GM23338 (cell line): ENCODE results near the gene NADK. TPM values are rescaled to one million over a fixed set of nuclear protein-coding genes. Genes with fewer than 3 reads are reported as not detected.

Experiments used
- ATAC-seq: fragments of 200-7000 bp; cut with Tn5 transposase; 3 replicates; pipeline ENCODE4 v1.9.1; 2020
- DNase-seq: peaks from one replicate; pipeline ENCODE4 v3.0.0-alpha.2; 2015; ENCODE audit warnings: low spot score
- H2AFZ ChIP-seq: fragments of 200-600 bp; sonication (generic); 2 replicates; pipeline ENCODE4 v1.8.0; 2016; ENCODE audit warnings: antibody characterized with exemption, mild to moderate bottlenecking, moderate library complexity
- H3F3A ChIP-seq: fragments of 200-600 bp; sonication (generic); replicated peaks from 2 replicates; pipeline ENCODE4 v1.8.0; 2017; ENCODE audit warnings: antibody characterized with exemption, mixed run types, low read depth
- H3K27ac ChIP-seq: fragments of 200-600 bp; sonication (generic); 2 replicates; pipeline ENCODE4 v1.6.1; 2016; ENCODE audit warnings: low read depth
- H3K27me3 ChIP-seq: fragments of 200-600 bp; sonication (generic); 2 replicates; pipeline ENCODE4 v1.8.0; 2016; ENCODE audit warnings: mild to moderate bottlenecking, mixed run types, moderate library complexity; ENCODE audit not compliant: insufficient read depth
- H3K36me3 ChIP-seq: fragments of 200-600 bp; sonication (generic); 2 replicates; pipeline ENCODE4 v1.8.0; 2016; ENCODE audit warnings: mild to moderate bottlenecking; ENCODE audit not compliant: insufficient read depth
- H3K4me1 ChIP-seq: fragments of 200-600 bp; sonication (generic); 2 replicates; pipeline ENCODE4 v1.8.0; 2016; ENCODE audit warnings: mild to moderate bottlenecking, moderate library complexity; ENCODE audit not compliant: insufficient read depth
- H3K4me2 ChIP-seq: fragments of 200-600 bp; sonication (generic); 2 replicates; pipeline ENCODE4 v1.7.1; 2017; ENCODE audit warnings: mixed run types
- H3K4me3 ChIP-seq: fragments of 200-600 bp; sonication (generic); 2 replicates; pipeline ENCODE4 v1.6.1; 2016; ENCODE audit warnings: mixed run types
- H3K79me2 ChIP-seq: fragments of 200-600 bp; sonication (generic); replicated peaks from 2 replicates; pipeline ENCODE4 v1.8.0; 2017; ENCODE audit warnings: mild to moderate bottlenecking; ENCODE audit not compliant: insufficient read depth
- H3K9me2 ChIP-seq: fragments of 200-600 bp; sonication (generic); 2 replicates; pipeline ENCODE4 v1.8.0; 2017; ENCODE audit not compliant: insufficient read depth
- H4K20me1 ChIP-seq: fragments of 200-600 bp; sonication (generic); replicated peaks from 2 replicates; pipeline ENCODE4 v1.8.0; 2017; ENCODE audit warnings: mild to moderate bottlenecking; ENCODE audit not compliant: insufficient read depth
- H3K27ac Mint-ChIP-seq: 2 replicates; pipeline ENCODE4 v1.8.0; 2020; ENCODE audit warnings: inconsistent platforms, mild to moderate bottlenecking, moderate library complexity, mixed read lengths
- H3K27me3 Mint-ChIP-seq: 3 replicates; pipeline ENCODE4 v1.8.0; 2022; ENCODE audit warnings: low read depth, mild to moderate bottlenecking, moderate library complexity, mixed read lengths, inconsistent platforms; ENCODE audit not compliant: insufficient read depth, poor library complexity
- H3K36me3 Mint-ChIP-seq: 3 replicates; pipeline ENCODE4 v1.8.0; 2021; ENCODE audit warnings: low read depth, mild to moderate bottlenecking, inconsistent platforms, moderate library complexity, mixed read lengths
- H3K4me1 Mint-ChIP-seq: 3 replicates; pipeline ENCODE4 v1.8.0; 2020; ENCODE audit warnings: mild to moderate bottlenecking, inconsistent platforms, mixed read lengths
- H3K4me3 Mint-ChIP-seq: 3 replicates; pipeline ENCODE4 v1.8.0; 2021; ENCODE audit warnings: moderate library complexity, mild to moderate bottlenecking, inconsistent platforms, mixed read lengths
- H3K9me3 Mint-ChIP-seq: 3 replicates; pipeline ENCODE4 v1.8.0; 2020; ENCODE audit warnings: moderate library complexity, mild to moderate bottlenecking, inconsistent platforms, mixed read lengths
- CREB1 ChIP-seq: fragments of 250-450 bp; sonication (Bioruptor Pico); IDR thresholded peaks from 2 replicates; pipeline ENCODE4 v1.5.0; 2020; ENCODE audit warnings: low read depth, mild to moderate bottlenecking, moderate library complexity
- CTCF ChIP-seq, 2 experiments: fragments of 200-600 bp in 1 of 2; sonication (generic) in 1 of 2; conservative IDR thresholded peaks; 2 replicates each; pipeline versions ENCODE4 v1.5.1 to v1.6.1; 2016 to 2017; ENCODE audit warnings: antibody characterized with exemption in 2 of 2, low read depth in 2 of 2, mild to moderate bottlenecking in 2 of 2, moderate library complexity in 1 of 2
- ETS1 ChIP-seq: IDR thresholded peaks from 2 replicates; pipeline ENCODE4 v1.6.1; 2016; ENCODE audit warnings: antibody characterized with exemption
- JUNB ChIP-seq: IDR thresholded peaks from one replicate; pipeline ENCODE4 v1.6.1; 2016; ENCODE audit warnings: antibody characterized with exemption; ENCODE audit not compliant: unreplicated experiment
- STAT1 ChIP-seq: IDR thresholded peaks from one replicate; pipeline ENCODE4 v1.6.1; 2016; ENCODE audit warnings: antibody characterized with exemption; ENCODE audit not compliant: unreplicated experiment
- polyA plus RNA-seq: library from polyadenylated mRNA; unstranded; fragments of >200 nt; fragmentation: Nextera tagmentation; extraction: Ambion mirVana; gene quantifications from 2 replicates; pipeline ENCODE4 v1.2.1, GENCODE V29; 2016
- total RNA-seq: library from RNA; depleted of rRNA; stranded (reverse); fragments of >200 nt; shearing (Covaris generic); gene quantifications from 2 replicates; pipeline ENCODE4 v1.2.3, GENCODE V29; 2014
- TF ChIP-seq, protein P1 (sequence below): IDR thresholded peaks from one replicate; pipeline ENCODE4 v1.6.1; 2018; ENCODE audit warnings: antibody characterized with exemption; ENCODE audit not compliant: unreplicated experiment
- TF ChIP-seq, protein P2 (sequence below): fragments of 250-450 bp; sonication (Bioruptor Pico); IDR thresholded peaks from 2 replicates; pipeline ENCODE4 v1.5.0; 2020; ENCODE audit warnings: mild to moderate bottlenecking, moderate library complexity

The NADK gene
- total and polyA plus RNA-seq, 2 experiments from 2014 or later, result 45.3 to 73.2 TPM

DNA sequence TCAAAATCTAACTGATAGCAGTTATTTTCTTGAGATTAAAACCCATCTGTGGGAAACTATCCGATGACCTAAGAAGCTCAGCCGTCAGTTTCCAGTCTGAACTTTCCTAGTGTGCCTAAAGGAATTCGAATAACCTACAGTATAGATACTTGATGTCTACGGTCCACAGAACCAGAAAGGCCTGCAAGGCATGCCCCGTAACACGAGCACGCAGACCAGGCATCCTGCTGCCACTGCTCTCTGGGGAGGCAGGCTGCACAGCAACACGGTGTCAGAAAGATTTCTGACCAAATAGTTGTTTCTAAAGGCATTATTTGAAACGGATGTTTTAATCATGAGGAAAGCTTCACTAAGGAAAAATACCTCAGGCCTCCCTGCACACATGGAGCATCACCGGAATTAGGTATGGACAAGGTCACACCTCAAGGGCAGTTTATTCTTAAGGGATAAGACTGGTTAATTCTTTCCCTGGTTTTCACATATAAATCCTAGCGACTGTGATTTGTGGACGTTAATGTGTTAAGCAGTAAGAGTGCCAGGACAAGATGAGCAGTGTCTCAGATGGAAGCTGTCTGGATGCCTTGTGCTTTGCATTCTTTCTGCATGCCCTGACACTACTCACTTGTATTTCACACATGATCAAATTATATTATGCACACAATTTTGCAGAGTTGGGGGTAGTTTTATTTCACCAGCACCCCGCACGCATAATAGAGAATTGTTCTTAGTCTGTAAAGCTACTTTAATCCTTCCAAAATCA lies 49.0 kb upstream of the NADK start (continued):
- TF ChIP-seq ETS1 (no peak), CTCF (conservative IDR thresholded peaks at IDR 0.05; ENCODE audit: low read depth in 2 of 2) (no peak), STAT1 (no peak), CREB1 (CRISPR knock-in tag) (no peak)
- TF ChIP-seq, protein P1, sequence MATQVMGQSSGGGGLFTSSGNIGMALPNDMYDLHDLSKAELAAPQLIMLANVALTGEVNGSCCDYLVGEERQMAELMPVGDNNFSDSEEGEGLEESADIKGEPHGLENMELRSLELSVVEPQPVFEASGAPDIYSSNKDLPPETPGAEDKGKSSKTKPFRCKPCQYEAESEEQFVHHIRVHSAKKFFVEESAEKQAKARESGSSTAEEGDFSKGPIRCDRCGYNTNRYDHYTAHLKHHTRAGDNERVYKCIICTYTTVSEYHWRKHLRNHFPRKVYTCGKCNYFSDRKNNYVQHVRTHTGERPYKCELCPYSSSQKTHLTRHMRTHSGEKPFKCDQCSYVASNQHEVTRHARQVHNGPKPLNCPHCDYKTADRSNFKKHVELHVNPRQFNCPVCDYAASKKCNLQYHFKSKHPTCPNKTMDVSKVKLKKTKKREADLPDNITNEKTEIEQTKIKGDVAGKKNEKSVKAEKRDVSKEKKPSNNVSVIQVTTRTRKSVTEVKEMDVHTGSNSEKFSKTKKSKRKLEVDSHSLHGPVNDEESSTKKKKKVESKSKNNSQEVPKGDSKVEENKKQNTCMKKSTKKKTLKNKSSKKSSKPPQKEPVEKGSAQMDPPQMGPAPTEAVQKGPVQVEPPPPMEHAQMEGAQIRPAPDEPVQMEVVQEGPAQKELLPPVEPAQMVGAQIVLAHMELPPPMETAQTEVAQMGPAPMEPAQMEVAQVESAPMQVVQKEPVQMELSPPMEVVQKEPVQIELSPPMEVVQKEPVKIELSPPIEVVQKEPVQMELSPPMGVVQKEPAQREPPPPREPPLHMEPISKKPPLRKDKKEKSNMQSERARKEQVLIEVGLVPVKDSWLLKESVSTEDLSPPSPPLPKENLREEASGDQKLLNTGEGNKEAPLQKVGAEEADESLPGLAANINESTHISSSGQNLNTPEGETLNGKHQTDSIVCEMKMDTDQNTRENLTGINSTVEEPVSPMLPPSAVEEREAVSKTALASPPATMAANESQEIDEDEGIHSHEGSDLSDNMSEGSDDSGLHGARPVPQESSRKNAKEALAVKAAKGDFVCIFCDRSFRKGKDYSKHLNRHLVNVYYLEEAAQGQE, result no peak

DNA sequence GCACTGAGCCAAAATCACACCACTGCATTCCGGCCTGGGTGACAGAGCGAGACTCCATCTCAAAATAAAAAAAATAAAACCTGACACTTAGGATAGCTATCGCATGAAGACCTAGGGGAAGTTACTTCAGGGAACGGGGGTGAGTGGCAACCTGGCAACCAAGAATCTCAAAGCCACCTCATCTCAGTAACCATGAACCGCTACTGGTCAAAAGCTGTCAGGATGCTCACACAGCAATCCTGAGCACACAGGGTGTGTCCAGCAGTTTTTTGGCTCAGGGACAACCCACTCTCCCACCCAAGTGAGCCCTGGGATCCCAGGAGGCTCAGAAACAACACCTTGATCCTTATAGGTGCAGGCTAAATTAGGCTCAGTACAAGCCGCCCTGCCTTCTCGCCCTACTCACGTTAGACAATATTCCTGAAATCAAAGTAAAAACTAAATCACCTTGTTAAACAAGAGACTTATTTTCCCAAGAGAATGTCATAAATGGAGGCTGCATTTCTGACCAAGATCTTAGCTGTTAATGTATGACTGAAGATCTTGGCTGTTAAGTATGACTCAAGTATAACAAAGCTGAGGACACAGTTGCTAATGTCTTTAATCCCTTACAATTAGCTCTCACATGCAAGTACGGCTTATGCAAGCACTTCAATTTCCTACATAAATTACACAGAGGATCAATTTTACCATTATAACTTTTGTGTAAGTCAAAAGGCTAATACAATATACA lies 48.3 kb upstream of the NADK start:
- Histone ChIP-seq H3K9me2 (no peaks in the 10 kb centered on the region), H3K4me1 (no peaks in the 10 kb centered on the region), H4K20me1 (peaks cover 64% of the 10 kb centered on the region), H3K27ac (peak overlapping the region; percentile 83), H3K79me2 (peaks cover 90% of the 10 kb centered on the region), H3K27me3 (no peaks in the 10 kb centered on the region), H3K36me3 (peaks cover 22% of the 10 kb centered on the region), H3F3A (peaks cover 24% of the 10 kb centered on the region), H3K4me2 (no peak overlapping the region), H2AFZ (no peak overlapping the region), H3K4me3 (no peak overlapping the region)
- ATAC-seq (no peak), DNase-seq (no peak)
- peaks cover 60% of the 10 kb centered on the region for H3K36me3 Mint-ChIP-seq
- no peak overlapping the region; the same call in 1 of the 2 replicates for H3K27ac Mint-ChIP-seq
- H3K27me3 Mint-ChIP-seq, result peaks cover 4% of the 10 kb centered on the region
- H3K4me3 Mint-ChIP-seq, result no peak overlapping the region
- peaks cover 19% of the 10 kb centered on the region for H3K4me1 Mint-ChIP-seq
- no peaks in the 10 kb centered on the region for H3K9me3 Mint-ChIP-seq
- no peak for TF ChIP-seq JUNB
- no peak for TF ChIP-seq CTCF (conservative IDR thresholded peaks at IDR 0.05; ENCODE audit: low read depth in 2 of 2)
- TF ChIP-seq, protein P2, sequence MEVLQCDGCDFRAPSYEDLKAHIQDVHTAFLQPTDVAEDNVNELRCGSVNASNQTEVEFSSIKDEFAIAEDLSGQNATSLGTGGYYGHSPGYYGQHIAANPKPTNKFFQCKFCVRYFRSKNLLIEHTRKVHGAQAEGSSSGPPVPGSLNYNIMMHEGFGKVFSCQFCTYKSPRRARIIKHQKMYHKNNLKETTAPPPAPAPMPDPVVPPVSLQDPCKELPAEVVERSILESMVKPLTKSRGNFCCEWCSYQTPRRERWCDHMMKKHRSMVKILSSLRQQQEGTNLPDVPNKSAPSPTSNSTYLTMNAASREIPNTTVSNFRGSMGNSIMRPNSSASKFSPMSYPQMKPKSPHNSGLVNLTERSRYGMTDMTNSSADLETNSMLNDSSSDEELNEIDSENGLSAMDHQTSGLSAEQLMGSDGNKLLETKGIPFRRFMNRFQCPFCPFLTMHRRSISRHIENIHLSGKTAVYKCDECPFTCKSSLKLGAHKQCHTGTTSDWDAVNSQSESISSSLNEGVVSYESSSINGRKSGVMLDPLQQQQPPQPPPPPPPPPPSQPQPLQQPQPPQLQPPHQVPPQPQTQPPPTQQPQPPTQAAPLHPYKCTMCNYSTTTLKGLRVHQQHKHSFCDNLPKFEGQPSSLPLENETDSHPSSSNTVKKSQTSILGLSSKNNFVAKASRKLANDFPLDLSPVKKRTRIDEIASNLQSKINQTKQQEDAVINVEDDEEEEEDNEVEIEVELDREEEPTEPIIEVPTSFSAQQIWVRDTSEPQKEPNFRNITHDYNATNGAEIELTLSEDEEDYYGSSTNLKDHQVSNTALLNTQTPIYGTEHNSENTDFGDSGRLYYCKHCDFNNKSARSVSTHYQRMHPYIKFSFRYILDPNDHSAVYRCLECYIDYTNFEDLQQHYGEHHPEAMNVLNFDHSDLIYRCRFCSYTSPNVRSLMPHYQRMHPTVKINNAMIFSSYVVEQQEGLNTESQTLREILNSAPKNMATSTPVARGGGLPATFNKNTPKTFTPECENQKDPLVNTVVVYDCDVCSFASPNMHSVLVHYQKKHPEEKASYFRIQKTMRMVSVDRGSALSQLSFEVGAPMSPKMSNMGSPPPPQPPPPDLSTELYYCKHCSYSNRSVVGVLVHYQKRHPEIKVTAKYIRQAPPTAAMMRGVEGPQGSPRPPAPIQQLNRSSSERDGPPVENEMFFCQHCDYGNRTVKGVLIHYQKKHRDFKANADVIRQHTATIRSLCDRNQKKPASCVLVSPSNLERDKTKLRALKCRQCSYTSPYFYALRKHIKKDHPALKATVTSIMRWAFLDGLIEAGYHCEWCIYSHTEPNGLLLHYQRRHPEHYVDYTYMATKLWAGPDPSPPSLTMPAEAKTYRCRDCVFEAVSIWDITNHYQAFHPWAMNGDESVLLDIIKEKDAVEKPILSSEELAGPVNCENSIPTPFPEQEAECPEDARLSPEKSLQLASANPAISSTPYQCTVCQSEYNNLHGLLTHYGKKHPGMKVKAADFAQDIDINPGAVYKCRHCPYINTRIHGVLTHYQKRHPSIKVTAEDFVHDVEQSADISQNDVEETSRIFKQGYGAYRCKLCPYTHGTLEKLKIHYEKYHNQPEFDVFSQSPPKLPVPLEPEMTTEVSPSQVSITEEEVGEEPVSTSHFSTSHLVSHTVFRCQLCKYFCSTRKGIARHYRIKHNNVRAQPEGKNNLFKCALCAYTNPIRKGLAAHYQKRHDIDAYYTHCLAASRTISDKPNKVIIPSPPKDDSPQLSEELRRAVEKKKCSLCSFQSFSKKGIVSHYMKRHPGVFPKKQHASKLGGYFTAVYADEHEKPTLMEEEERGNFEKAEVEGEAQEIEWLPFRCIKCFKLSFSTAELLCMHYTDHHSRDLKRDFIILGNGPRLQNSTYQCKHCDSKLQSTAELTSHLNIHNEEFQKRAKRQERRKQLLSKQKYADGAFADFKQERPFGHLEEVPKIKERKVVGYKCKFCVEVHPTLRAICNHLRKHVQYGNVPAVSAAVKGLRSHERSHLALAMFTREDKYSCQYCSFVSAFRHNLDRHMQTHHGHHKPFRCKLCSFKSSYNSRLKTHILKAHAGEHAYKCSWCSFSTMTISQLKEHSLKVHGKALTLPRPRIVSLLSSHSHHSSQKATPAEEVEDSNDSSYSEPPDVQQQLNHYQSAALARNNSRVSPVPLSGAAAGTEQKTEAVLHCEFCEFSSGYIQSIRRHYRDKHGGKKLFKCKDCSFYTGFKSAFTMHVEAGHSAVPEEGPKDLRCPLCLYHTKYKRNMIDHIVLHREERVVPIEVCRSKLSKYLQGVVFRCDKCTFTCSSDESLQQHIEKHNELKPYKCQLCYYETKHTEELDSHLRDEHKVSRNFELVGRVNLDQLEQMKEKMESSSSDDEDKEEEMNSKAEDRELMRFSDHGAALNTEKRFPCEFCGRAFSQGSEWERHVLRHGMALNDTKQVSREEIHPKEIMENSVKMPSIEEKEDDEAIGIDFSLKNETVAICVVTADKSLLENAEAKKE, result no peak
